HS-27A (cell line): ENCODE measurements around the gene CGB1.
"Not testable (repeated sequence)": the region's sequence is repeated elsewhere in the genome, so short reads cannot be mapped to it uniquely, and the experiment has no call there.

ENCODE experiments used
- DNase-seq: peaks from one replicate; pipeline ENCODE4 v3.0.0-alpha.2; 2012; ENCODE audit warnings: low read depth, missing footprints

The CGB1 gene

DNA sequence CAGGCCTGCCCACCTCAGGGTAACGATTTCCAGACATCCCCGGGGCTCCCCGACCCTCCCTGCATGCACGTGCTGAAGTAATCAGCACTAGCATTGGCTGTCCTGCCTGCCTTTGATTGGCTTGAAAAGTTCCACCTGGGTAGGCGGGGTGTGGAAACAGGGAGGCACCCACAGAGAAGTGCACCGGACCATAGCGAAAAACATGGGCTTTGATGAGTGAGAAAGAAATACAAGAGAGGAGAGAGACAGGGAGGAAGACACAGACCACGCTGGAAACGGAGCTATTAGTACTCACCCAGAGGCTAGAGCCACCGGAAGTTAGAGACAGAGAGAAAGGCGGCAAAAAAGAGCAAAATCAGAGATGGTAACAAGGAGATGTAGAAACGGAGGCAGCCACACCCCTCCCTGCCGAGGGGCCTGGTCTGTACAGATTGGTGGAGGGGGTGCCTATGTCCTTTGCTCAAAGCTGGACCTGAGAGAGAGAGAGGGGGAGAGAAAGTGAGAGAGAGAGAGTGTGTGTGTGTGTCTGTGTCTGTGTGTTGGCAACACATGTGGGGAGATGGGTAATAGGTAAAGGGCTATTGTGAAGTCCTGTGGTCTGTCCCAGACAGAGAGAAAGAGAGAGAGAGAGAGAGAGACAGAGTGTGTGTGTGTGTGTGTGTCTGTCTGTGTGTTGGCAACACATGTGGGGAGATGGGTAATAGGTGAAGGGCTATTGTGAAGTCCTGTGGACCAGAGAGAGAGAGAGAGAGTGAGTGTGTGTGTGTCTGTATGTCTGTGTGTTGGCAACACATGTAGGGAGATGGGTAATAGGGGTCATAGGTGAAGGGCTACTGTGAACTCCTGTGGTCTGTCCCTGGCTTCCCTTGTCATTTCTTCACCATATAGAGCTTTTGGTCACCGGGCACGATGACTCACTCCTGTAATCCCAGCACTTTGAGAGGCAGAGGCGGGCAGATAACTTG, 15.5 kb downstream of the CGB1 start:
- peak; percentile 53 for DNase-seq

- DNase-seq, result no peak
Observed at GRCh38 chr19:49020342-49020741, 16.4 kb downstream of the CGB1 start.

DNA sequence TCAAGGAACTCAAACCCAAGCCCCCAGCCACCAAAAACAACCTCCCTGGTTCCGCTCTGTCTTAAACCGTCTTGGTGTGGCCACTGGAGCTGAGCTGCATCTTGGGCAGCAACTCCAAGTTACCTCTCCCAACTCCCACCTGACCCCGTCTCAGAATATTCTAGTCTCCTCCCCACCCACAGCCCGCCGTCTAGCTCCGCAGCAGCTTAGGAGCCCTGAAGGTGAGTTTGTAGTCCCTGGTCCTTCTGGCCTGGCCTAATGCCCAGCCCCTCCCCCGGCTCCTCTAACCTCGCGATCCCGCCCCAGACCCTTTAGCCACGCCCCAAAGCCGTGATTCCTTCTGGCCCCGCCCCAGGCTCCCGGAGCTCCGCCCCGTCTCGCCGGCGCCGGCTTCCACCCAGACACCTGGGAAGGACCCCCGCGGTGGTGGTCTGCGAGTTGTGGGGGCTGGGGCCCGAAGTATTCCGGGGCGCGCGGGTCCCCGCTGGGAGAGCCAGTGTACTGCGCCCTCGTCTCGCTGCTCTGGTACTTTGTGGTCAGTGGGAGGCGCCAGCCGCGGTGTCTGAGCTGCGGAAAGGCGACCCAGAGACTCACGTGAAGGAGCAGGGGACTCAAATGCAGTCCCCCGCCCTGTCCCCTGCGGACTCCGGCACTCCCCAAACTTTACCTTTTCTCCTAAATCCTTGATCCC, 17.3 kb downstream of the CGB1 start:
- no peak for DNase-seq

GRCh38 chr19:49018388-49019241, 18.1 kb downstream of the CGB1 start:
- DNase-seq, result not testable (repeated sequence)

GRCh38 chr19:49017666-49018351, 18.9 kb downstream of the CGB1 start:
- DNase-seq, result no peak

- no peak for DNase-seq
Observed at GRCh38 chr19:49017041-49017665, 19.5 kb downstream of the CGB1 start, which contains the start of gene LHB. TSS of gene LHB (minus strand) at chr19:49017091. CDS start at chr19:49017081, 10 bp downstream.

GRCh38 chr19:49016067-49016839, 20.4 kb downstream of the CGB1 start:
- DNase-seq, result no peak

DNA sequence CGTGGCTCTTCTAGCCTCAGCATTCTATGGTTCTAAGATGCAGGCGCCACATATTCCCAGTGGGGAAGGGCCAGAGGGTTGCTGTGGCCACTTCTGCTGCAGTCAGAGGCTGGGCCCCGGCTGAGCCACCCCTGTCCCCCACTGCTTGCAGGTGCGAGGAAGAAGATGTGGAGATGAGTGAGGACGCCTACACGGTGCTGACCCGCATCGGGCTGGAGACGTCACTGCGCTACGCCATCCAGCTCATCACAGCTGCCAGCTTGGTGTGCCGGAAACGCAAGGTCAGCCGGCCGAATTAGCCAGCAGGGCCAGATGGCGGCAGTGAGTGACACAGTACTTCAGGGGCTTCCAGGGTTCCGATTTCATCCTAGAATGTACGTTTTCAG, 21.8 kb downstream of the CGB1 start:
- no peak for DNase-seq

DNA sequence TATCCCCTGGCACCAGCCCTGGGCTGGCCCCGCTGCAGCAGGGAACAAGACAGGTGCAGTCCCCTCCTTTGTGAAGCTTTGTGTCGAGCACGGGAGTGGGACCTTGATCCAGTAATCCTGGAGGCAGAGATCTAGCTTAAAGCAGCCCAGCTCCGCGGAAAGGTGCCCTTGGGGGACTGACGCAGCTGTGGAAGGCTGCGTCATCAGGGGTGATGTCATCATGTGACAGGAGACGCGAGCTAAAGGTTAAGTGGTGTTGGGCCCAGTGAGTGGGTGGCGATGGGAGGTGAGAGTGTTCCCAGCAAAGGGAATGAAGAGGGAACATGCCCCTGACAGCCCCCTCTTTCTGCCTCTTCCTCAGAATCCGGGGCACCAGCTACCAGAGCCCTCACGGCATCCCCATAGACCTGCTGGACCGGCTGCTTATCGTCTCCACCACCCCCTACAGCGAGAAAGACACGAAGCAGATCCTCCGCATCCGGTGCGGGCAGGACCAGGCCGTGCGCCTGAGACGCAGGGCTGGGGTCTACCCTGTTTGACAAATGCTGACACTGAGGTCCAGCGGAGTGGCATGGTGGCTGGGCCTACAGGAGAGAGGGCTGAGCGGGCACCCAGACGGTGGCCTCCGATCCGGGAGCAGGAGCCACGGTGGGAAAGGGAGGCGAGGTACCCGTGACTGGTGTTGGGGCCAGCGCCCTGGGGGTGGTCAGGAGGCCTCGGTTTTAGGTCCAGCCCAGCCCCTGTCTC, 22.4 kb downstream of the CGB1 start:
- no peak for DNase-seq

DNA sequence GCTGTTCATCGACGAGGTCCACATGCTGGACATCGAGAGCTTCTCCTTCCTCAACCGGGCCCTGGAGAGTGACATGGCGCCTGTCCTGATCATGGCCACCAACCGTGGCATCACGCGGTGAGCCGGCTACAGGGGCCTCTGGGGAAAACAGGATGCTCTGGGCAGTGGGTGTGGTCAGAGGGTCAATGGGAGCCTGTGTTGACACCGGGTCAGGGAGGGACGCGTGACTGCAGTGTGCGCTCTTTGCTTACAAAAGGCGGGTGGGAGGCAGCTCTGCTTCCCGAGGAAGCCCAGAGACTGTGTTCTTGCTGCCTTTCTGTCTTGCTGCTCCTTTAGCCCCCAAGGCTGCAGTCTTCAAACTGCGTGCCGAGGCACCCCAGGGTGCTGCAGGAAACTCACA, 25.5 kb downstream of the CGB1 start:
- DNase-seq, result no peak

DNA sequence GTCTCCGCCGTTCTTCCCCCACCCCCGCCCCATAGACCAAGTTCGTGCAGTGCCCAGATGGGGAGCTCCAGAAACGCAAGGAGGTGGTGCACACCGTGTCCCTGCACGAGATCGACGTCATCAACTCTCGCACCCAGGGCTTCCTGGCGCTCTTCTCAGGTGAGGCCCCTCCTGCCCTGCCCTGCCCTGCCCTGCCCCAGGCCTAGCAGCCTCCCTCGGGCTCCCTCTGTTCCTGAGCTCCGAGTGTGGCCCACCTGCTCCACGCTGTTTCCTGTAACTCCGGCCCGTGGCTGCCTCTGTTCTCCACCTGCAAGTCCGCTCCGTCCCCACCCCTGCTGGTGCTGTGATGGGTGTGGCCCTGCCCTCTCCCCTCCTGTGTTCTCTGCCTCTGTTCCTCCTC, 26.2 kb downstream of the CGB1 start:
- no peak for DNase-seq

DNA sequence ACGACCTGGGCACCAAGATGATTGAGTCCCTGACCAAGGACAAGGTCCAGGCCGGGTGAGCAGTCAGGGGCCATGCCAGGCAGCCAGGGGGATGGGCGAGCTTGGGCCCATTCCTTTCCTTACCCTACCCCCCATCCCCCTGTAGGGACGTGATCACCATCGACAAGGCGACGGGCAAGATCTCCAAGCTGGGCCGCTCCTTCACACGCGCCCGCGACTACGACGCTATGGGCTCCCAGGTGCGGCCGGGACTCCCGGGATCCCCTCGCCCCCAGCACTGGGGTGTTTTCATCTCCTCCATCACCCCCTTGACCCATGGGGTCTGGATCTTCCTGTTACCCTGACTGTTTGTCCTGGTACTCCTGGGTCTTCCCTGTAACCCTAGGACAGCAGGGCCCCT, 26.9 kb downstream of the CGB1 start:
- no peak for DNase-seq

DNA sequence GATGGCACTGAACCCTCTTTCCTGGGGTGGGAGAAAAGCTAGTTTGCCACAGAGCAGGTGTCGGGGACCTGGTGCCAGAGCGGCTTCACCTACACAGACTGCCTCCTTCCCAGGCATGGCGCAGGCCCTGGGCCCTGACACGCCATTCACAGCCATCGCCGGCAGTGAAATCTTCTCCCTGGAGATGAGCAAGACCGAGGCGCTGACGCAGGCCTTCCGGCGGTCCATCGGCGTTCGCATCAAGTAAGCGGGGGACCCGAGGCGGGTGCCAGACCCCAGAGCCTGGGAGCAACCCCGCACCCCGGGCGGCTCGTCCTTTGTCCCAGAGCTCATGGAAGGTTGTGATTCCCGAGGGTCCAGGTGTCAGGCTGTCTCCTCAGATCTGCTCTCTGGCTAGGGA, 29.8 kb downstream of the CGB1 start:
- no peak for DNase-seq

DNA sequence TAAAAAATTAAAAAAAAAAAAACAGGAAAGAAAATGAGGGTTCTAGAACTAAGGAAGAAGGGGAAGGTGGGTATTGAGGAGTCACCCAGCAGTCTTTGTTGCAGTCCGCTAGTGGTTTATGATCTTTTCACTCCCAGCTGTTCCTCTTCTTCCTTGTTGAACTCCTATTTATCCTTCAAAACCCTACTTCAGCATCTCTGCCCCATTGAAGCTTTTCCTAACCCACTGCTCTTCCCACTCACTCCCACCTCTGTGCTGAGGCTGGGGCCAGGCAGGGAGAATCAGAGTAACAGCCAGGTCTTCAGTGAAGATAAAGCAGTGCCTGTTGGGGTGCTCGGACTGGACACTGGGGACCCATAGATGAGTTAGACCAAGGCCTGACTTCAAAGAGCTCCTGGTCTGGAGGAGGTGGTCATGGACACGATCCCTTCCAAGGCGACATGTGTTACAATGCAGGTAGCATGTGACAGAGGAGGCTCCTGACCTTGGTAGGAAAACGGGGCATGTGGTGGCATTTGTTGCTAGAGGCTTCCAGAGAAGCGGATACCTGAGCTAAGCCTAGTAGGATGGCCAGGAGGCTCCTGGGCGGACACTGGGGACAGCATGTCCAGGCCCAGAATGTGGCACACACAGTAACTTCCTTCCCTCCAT, 31.6 kb downstream of the CGB1 start:
- DNase-seq, result no peak

GRCh38 chr19:49004133-49004532, 32.6 kb downstream of the CGB1 start:
- DNase-seq, result no peak

GRCh38 chr19:48999481-49000325, 37.0 kb downstream of the CGB1 start:
- no peak for DNase-seq

- DNase-seq, result no peak
Observed at GRCh38 chr19:48997972-48998371, 38.7 kb downstream of the CGB1 start.

DNA sequence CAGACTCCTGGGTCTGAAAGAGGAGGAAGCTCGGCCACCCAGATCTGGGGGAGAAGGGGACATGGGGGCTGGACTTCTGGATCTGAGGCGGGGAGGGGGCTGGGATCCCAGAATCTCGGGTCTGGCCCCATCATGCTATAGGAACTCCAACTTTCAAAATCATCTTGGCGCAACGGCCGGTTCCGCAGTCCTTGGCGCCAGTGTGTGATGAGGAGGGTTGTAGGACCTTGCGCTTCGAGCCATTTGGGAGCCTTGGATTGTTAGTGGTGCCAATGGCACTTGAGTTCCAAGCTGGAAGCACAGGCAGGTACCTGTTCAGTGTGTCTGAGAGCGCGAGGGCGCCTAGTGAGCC, 42.7 kb downstream of the CGB1 start:
- no peak for DNase-seq
